ENCODE measurements around the gene CDKN2AIP. TPM values are rescaled to one million over a fixed set of nuclear protein-coding genes. Genes with fewer than 3 reads are reported as not detected.
"Not testable (repeated sequence)": the region's sequence is repeated elsewhere in the genome, so short reads cannot be mapped to it uniquely, and the experiment has no call there.

Gene CDKN2AIP
- total RNA-seq, 1 donor from 2014 or later, result 13.2 TPM

- H3K9me3 Mint-ChIP-seq (ENCODE audit: unreplicated experiment), result no peaks in the 10 kb centered on the region
- no peak for DNase-seq (ENCODE audit: extremely low spot score, unreplicated experiment)
- H3K36me3 Mint-ChIP-seq (ENCODE audit: unreplicated experiment), result peaks cover 3% of the 10 kb centered on the region
- H3K27me3 Mint-ChIP-seq (ENCODE audit: unreplicated experiment), result no peaks in the 10 kb centered on the region
- H3K4me1 Mint-ChIP-seq (ENCODE audit: unreplicated experiment), result peaks cover 1% of the 10 kb centered on the region
- H3K4me3 Mint-ChIP-seq (ENCODE audit: unreplicated experiment), result no peak overlapping the region
- H3K27ac Mint-ChIP-seq (ENCODE audit: unreplicated experiment), result no peak overlapping the region
- TF ChIP-seq CTCF (IDR thresholded peaks at IDR 0.05), result no peak
These were observed 11.2 kb downstream of the CDKN2AIP start for GRCh38 chr4:183455431-183456195.

GRCh38 chr4:183458005-183458404 lies 13.6 kb downstream of the CDKN2AIP start:
- H3K36me3 Mint-ChIP-seq (ENCODE audit: unreplicated experiment), result peaks cover 3% of the 10 kb centered on the region
- no peak overlapping the region for H3K27ac Mint-ChIP-seq (ENCODE audit: unreplicated experiment)
- peaks cover 1% of the 10 kb centered on the region for H3K4me1 Mint-ChIP-seq (ENCODE audit: unreplicated experiment)
- TF ChIP-seq CTCF (IDR thresholded peaks at IDR 0.05), result no peak
- DNase-seq (ENCODE audit: extremely low spot score, unreplicated experiment), result no peak
- H3K4me3 Mint-ChIP-seq (ENCODE audit: unreplicated experiment), result no peak overlapping the region
- H3K9me3 Mint-ChIP-seq (ENCODE audit: unreplicated experiment), result no peaks in the 10 kb centered on the region
- H3K27me3 Mint-ChIP-seq (ENCODE audit: unreplicated experiment), result no peaks in the 10 kb centered on the region

- H3K4me3 Mint-ChIP-seq (ENCODE audit: unreplicated experiment); H3K9me3 Mint-ChIP-seq (ENCODE audit: unreplicated experiment); H3K36me3 Mint-ChIP-seq (ENCODE audit: unreplicated experiment); H3K27me3 Mint-ChIP-seq (ENCODE audit: unreplicated experiment); H3K4me1 Mint-ChIP-seq (ENCODE audit: unreplicated experiment); H3K27ac Mint-ChIP-seq (ENCODE audit: unreplicated experiment); DNase-seq (ENCODE audit: extremely low spot score, unreplicated experiment): not testable (repeated sequence)
These were observed 19.6 kb downstream of the CDKN2AIP start for GRCh38 chr4:183463903-183464619.

- H3K27ac Mint-ChIP-seq (ENCODE audit: unreplicated experiment); H3K27me3 Mint-ChIP-seq (ENCODE audit: unreplicated experiment); DNase-seq (ENCODE audit: extremely low spot score, unreplicated experiment); H3K36me3 Mint-ChIP-seq (ENCODE audit: unreplicated experiment); H3K4me3 Mint-ChIP-seq (ENCODE audit: unreplicated experiment); H3K9me3 Mint-ChIP-seq (ENCODE audit: unreplicated experiment); H3K4me1 Mint-ChIP-seq (ENCODE audit: unreplicated experiment): not testable (repeated sequence)
These were observed 21.4 kb downstream of the CDKN2AIP start for GRCh38 chr4:183465879-183466278.

GRCh38 chr4:183467246-183467645 lies 22.8 kb downstream of the CDKN2AIP start:
- H3K4me1 Mint-ChIP-seq (ENCODE audit: unreplicated experiment), result peaks cover 3% of the 10 kb centered on the region
- H3K36me3 Mint-ChIP-seq (ENCODE audit: unreplicated experiment), result no peaks in the 10 kb centered on the region
- no peaks in the 10 kb centered on the region for H3K27me3 Mint-ChIP-seq (ENCODE audit: unreplicated experiment)
- no peaks in the 10 kb centered on the region for H3K9me3 Mint-ChIP-seq (ENCODE audit: unreplicated experiment)
- TF ChIP-seq CTCF (IDR thresholded peaks at IDR 0.05), result no peak
- no peak for DNase-seq (ENCODE audit: extremely low spot score, unreplicated experiment)
- H3K27ac Mint-ChIP-seq (ENCODE audit: unreplicated experiment), result no peak overlapping the region
- no peak overlapping the region for H3K4me3 Mint-ChIP-seq (ENCODE audit: unreplicated experiment)
